D721Med (cell line): ENCODE measurements around the gene NEDD4.
"Not testable (repeated sequence)": the region's sequence is repeated elsewhere in the genome, so short reads cannot be mapped to it uniquely, and the experiment has no call there.

ENCODE experiments used
- DNase-seq: peaks from one replicate; pipeline ENCODE4 v3.0.0; 2011; ENCODE audit warnings: low spot score; ENCODE audit not compliant: insufficient read length
- FAIRE-seq: peaks from 2 replicates; lab custom pipeline; 2011; peaks lifted over from hg19 to GRCh38; lab: Jason Lieb, UNC
- CTCF ChIP-seq: IDR thresholded peaks from 2 replicates; pipeline ENCODE4 v1.5.1; 2012; ENCODE audit warnings: mild to moderate bottlenecking, control low read depth; ENCODE audit not compliant: insufficient read depth; ENCODE audit errors: missing control alignments

NEDD4 gene

GRCh38 chr15:56036546-56037067 is 43.2 kb upstream of the NEDD4 start:
- DNase-seq (no peak), FAIRE-seq (no peak)
- no peak for TF ChIP-seq CTCF

GRCh38 chr15:56035166-56035565 is 41.8 kb upstream of the NEDD4 start:
- FAIRE-seq (no peak), DNase-seq (no peak)
- no peak for TF ChIP-seq CTCF

GRCh38 chr15:56034514-56034913 is 41.1 kb upstream of the NEDD4 start:
- no peak for TF ChIP-seq CTCF
- FAIRE-seq (no peak), DNase-seq (no peak)

- no peak for FAIRE-seq
- TF ChIP-seq CTCF, result no peak
- DNase-seq, result no peak
Measured at GRCh38 chr15:56032373-56032772, 39.0 kb upstream of the NEDD4 start.

- DNase-seq (no peak), FAIRE-seq (no peak)
- TF ChIP-seq CTCF, result no peak
Measured at GRCh38 chr15:56031836-56032235, 38.4 kb upstream of the NEDD4 start.

GRCh38 chr15:56031402-56031801 is 38.0 kb upstream of the NEDD4 start:
- TF ChIP-seq CTCF, result no peak
- FAIRE-seq (no peak), DNase-seq (no peak)

GRCh38 chr15:56028430-56028829 is 35.0 kb upstream of the NEDD4 start:
- no peak for FAIRE-seq
- TF ChIP-seq CTCF, result no peak
- no peak for DNase-seq

- FAIRE-seq, DNase-seq: not testable (repeated sequence)
Measured at GRCh38 chr15:56023160-56023559, 29.7 kb upstream of the NEDD4 start.
